Measurements from ENCODE around the gene C9orf40.
A peak's percentile ranks its signal among the peaks of the same experiment; 100 is the strongest.

Gene C9orf40

GRCh38 chr9:74940600-74940999, 12.1 kb downstream of the C9orf40 start:
- DNase-seq (ENCODE audit: low spot score) = no peak

DNA sequence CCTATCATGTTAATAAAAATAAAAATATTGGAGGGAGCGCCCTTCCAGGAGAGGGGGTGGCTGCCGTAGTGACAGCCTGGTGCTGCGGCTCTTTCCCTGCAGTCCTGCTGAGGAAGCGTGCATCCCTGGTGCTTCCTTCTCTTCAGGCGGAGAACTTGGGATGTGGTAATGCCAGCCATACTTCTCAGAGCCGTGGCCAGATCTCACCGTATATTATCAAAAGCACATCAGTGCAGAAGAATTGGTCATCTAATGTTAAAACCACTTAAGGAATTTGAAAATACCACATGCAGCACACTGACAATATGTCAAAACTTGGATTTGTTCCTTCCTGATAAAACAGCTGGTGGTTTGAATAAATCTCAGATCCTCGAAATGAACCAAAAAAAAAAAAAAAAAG, 17.7 kb downstream of the C9orf40 start:
- peak; percentile 8 for DNase-seq (ENCODE audit: low spot score)

DNA sequence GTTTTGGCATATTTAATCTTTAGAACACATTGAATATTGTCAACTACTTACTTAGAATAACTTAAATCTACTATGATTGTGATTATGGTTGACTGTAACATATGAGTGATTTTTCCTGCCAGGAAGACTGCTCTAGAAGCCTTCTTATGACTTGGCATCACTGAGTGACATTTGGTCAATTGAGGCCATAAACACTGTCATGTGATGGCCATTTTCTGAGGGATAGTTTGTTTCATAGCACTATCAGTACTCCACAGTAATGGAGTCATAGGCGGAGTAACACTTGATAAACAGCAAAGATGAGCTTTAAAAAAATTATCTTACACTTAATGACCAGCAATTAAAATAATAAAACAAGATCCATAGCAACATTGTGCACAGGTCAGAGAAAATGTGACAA, 31.0 kb downstream of the C9orf40 start:
- no peak for DNase-seq (ENCODE audit: low spot score)

GRCh38 chr9:74920944-74921626, 31.6 kb downstream of the C9orf40 start:
- DNase-seq (ENCODE audit: low spot score) = no peak

DNA sequence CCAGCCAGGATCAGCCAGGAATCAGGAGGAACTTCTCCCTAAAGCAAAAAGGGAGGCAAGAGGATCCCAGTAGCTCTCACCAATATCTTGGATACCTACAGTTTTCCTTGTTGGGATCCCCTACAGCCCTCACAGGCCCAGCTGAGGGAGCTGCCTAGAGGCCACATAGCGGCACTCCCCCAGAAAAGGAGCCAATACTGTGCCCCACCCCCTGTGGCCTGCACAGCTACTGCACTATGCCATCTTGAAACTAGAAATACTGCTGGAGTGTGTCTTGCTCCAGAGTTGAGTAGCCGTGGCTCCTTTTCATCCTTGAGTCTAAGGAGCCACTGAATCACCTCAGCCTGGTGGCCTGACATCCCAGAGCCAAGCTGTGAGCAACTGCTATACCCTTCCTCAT, 42.7 kb downstream of the C9orf40 start:
- no peak for DNase-seq (ENCODE audit: low spot score)

GRCh38 chr9:74908665-74909064, 44.0 kb downstream of the C9orf40 start:
- no peak for DNase-seq (ENCODE audit: low spot score)

DNA sequence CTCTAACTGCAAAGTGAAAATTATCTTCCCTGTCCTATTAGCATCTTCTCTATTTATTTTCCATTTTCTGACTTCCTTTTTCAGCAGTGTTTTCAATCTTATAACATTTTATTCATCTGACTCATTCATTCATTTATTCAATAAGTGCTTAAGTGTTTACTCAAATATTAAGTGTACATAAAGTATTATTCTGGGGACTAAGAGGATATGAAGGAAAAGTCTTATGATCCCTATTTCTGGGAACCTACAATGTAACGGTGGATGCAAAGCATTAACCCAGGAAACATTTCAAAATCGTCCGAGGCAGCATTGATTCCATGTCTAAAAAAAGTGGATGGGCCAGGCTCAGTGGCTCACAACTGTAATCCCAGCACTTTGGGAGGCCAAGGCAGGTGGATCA, 45.6 kb downstream of the C9orf40 start:
- DNase-seq (ENCODE audit: low spot score) = no peak

DNA sequence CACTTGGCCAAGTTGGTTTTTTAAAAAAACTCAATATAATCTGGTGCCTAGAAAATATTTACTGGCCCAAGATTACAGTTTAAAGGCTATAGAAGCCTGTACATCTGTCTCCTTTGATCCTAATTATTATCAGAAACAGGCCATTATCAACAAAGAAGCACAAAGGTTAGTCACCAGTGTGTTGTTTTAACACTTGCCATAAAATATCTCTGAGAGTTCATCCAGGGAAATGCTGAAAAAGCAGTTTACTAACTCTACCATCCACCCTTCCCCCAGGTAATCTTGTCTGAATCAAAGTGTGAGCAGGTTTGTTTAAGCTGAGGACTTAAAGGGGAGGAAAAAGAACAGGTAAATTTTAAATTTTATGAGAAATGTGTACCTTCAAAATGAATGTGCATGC, 51.7 kb downstream of the C9orf40 start:
- no peak for DNase-seq (ENCODE audit: low spot score)

All from Ammon's horn (tissue), 1 donor.